ENCODE measurements around the gene SPNS2.

- TF ChIP-seq, protein P1, sequence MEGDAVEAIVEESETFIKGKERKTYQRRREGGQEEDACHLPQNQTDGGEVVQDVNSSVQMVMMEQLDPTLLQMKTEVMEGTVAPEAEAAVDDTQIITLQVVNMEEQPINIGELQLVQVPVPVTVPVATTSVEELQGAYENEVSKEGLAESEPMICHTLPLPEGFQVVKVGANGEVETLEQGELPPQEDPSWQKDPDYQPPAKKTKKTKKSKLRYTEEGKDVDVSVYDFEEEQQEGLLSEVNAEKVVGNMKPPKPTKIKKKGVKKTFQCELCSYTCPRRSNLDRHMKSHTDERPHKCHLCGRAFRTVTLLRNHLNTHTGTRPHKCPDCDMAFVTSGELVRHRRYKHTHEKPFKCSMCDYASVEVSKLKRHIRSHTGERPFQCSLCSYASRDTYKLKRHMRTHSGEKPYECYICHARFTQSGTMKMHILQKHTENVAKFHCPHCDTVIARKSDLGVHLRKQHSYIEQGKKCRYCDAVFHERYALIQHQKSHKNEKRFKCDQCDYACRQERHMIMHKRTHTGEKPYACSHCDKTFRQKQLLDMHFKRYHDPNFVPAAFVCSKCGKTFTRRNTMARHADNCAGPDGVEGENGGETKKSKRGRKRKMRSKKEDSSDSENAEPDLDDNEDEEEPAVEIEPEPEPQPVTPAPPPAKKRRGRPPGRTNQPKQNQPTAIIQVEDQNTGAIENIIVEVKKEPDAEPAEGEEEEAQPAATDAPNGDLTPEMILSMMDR (IDR thresholded peaks at IDR 0.05): no peak
- no peak for TF ChIP-seq ZFX (IDR thresholded peaks at IDR 0.05; ENCODE audit: borderline replicate concordance)
These were observed 1.5 kb downstream of the SPNS2 start for GRCh38 chr17:4500191-4500571.

Data from 22Rv1 (cell line).